Measurements from ENCODE around the gene VWA2. TPM values are rescaled to one million over a fixed set of nuclear protein-coding genes. Genes with fewer than 3 reads are reported as not detected.

VWA2 gene
- total RNA-seq, 2 experiments from 2014 or later: not detected

DNA sequence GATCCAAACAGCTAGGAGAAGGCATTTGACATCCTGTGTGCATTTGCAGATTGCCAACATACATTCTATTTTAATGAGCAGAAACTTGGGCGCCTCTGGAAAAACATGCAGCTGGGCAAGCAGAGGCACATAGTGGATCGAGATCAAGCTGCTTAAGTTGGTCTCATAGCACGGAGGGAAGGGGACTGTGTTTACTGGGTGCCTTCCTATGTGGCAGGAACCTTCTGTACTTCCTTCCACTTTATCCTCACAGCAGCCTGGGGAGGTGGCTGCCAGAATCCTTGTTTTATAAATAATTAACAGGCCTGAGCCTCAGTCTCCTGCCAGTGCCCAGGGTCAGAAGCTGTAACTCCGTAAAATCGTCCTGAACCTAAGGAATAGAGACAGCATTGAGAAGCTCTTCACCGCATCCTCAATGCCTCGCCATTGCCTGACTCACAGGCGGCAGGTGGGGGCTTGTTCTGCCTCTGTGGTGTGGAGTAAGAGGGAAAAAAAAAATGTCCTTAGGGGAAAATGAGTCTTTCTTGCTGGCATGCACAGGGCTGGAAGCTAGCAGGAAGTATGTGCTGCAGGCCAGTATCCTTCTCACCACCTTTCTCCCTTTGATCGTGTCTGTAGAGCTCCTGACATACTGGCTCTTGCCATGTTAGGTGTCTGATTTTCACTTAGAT lies 6.2 kb downstream of the VWA2 start:
- Histone ChIP-seq H3K27me3 (ENCODE audit: control insufficient read depth in 1 of 2, insufficient read depth in 2 of 2, low read length in 2 of 2) (peaks cover 28 to 42% of the 10 kb centered on the region in 2 experiments), H3K27ac (ENCODE audit: low read depth in 1 of 2, low read length in 2 of 2) (no peak overlapping the region), H3K4me1 (ENCODE audit: insufficient read depth, low read length) (no peaks in the 10 kb centered on the region), H3K4me3 (ENCODE audit: low read length) (no peak overlapping the region), H3K36me3 (ENCODE audit: insufficient read depth, low read length) (no peaks in the 10 kb centered on the region), H3K9me3 (ENCODE audit: control insufficient read depth in 1 of 2, insufficient read depth in 1 of 2, low read length in 2 of 2) (no peaks in the 10 kb centered on the region)
- DNase-seq: no peak
- no peak for ATAC-seq (ENCODE audit: poor library complexity)
- no peaks in the 10 kb centered on the region for H3K36me3 Mint-ChIP-seq (ENCODE audit: low read depth)
- no peaks in the 10 kb centered on the region for H3K9me3 Mint-ChIP-seq
- no peak for TF ChIP-seq CTCF (IDR thresholded peaks at IDR 0.05)
- no peaks in the 10 kb centered on the region for H3K4me1 Mint-ChIP-seq (ENCODE audit: low read depth)
- H3K27me3 Mint-ChIP-seq: peaks cover 53% of the 10 kb centered on the region
- ChIA-PET POLR2A (interaction anchor here (0.9 kb wide), 1 partner anchor 32 kb away, joined by 3 read pairs; no protein-coding TSS in a partner anchor), CTCF (no interaction called here)
- H3K4me3 Mint-ChIP-seq: no peak overlapping the region
- intact Hi-C loops (cut with DNase I, micrococcal nuclease): no loop called here
- H3K27ac Mint-ChIP-seq: no peak overlapping the region

DNA sequence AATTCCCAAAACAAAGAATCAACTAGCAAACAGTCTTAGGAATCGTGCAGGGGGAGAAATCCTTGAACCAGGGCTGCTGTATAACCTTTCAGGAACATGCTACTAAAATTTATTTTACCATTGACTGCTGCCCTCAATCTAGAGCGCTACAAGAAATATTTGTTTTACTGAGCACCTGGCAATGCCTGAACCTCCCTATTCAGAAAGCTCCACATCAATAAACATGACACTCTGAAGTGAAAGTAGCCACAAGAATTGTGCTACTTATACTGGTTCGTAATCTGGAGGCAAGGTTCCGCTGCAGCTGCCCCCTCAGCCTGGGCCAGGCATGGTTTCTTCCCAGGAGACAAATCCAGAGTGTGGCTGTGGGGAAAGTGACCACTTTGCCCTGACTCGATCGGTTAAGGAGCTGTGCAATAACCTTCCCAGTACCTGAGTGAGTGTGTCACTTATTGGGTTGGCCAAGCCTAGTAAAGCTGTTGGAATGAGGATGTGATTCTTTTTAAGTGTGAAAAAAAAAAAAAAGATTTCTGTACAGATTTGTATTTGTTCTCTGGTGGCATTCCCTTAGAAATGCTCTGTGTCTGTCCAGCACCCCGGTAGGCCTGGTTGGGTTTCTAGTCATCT lies 7.7 kb downstream of the VWA2 start:
- Mint-ChIP-seq H3K9me3 (no peaks in the 10 kb centered on the region), H3K36me3 (ENCODE audit: low read depth) (no peaks in the 10 kb centered on the region), H3K27ac (no peak overlapping the region), H3K27me3 (peaks cover 38% of the 10 kb centered on the region), H3K4me1 (ENCODE audit: low read depth) (no peaks in the 10 kb centered on the region), H3K4me3 (no peak overlapping the region)
- CTCF ChIA-PET: no interaction called here
- POLR2A ChIA-PET: no interaction called here
- intact Hi-C loops (cut with DNase I, micrococcal nuclease): no loop called here
- H3K9me3 ChIP-seq (ENCODE audit: control insufficient read depth in 1 of 2, insufficient read depth in 1 of 2, low read length in 2 of 2): no peaks in the 10 kb centered on the region
- H3K4me3 ChIP-seq (ENCODE audit: low read length): no peak overlapping the region
- H3K27me3 ChIP-seq (ENCODE audit: control insufficient read depth in 1 of 2, insufficient read depth in 2 of 2, low read length in 2 of 2): peaks cover 17 to 27% of the 10 kb centered on the region in 2 experiments
- no peak overlapping the region for H3K27ac ChIP-seq (ENCODE audit: low read depth in 1 of 2, low read length in 2 of 2)
- ATAC-seq (ENCODE audit: poor library complexity) (no peak), DNase-seq (no peak)
- H3K4me1 ChIP-seq (ENCODE audit: insufficient read depth, low read length): no peaks in the 10 kb centered on the region
- no peak for TF ChIP-seq CTCF (IDR thresholded peaks at IDR 0.05)
- H3K36me3 ChIP-seq (ENCODE audit: insufficient read depth, low read length): no peaks in the 10 kb centered on the region

GRCh38 chr10:114250236-114250635 lies 11.2 kb downstream of the VWA2 start:
- Mint-ChIP-seq H3K9me3 (no peaks in the 10 kb centered on the region), H3K4me1 (ENCODE audit: low read depth) (no peaks in the 10 kb centered on the region), H3K36me3 (ENCODE audit: low read depth) (no peaks in the 10 kb centered on the region), H3K4me3 (no peak overlapping the region), H3K27ac (no peak overlapping the region), H3K27me3 (peaks cover 6% of the 10 kb centered on the region)
- intact Hi-C loops (cut with DNase I, micrococcal nuclease): no loop called here
- ChIA-PET CTCF (no interaction called here), POLR2A (no interaction called here)
- no peaks in the 10 kb centered on the region for H3K36me3 ChIP-seq (ENCODE audit: insufficient read depth, low read length)
- H3K4me3 ChIP-seq (ENCODE audit: low read length): no peak overlapping the region
- TF ChIP-seq CTCF (IDR thresholded peaks at IDR 0.05): no peak
- ATAC-seq (ENCODE audit: poor library complexity) (no peak), DNase-seq (no peak)
- H3K4me1 ChIP-seq (ENCODE audit: insufficient read depth, low read length): no peaks in the 10 kb centered on the region
- no peak overlapping the region for H3K27ac ChIP-seq (ENCODE audit: low read depth in 1 of 2, low read length in 2 of 2)
- H3K27me3 ChIP-seq (ENCODE audit: control insufficient read depth in 1 of 2, insufficient read depth in 2 of 2, low read length in 2 of 2): peaks cover 0 to 2% of the 10 kb centered on the region in 2 experiments
- H3K9me3 ChIP-seq (ENCODE audit: control insufficient read depth in 1 of 2, insufficient read depth in 1 of 2, low read length in 2 of 2): no peaks in the 10 kb centered on the region

Measured in CD4-positive, alpha-beta T cell (primary cell).